HL-60 (cell line): ENCODE data around the gene TPX2.

Experiments
- DNase-seq, 2 experiments: peaks; one replicate each; pipeline ENCODE4 v3.0.0-alpha.2; 2010 to 2020; ENCODE audit warnings: low read depth in 1 of 2, low spot score in 1 of 2
- H3K27ac ChIP-seq: fragments of 250-450 bp; sonication (Bioruptor Pico); replicated peaks from 2 replicates; pipeline ENCODE4 v1.5.1; 2020; ENCODE audit warnings: mild to moderate bottlenecking, moderate library complexity
- H3K27me3 ChIP-seq: fragments of 250-450 bp; sonication (Bioruptor Pico); 2 replicates; pipeline ENCODE4 v1.5.1; 2021; ENCODE audit warnings: mild to moderate bottlenecking, moderate library complexity; ENCODE audit not compliant: insufficient read depth, poor library complexity, severe bottlenecking
- H3K4me3 ChIP-seq: replicated peaks from 2 replicates; pipeline ENCODE4 v1.5.1; 2011; ENCODE audit warnings: mild to moderate bottlenecking, control low read depth, low read length; ENCODE audit not compliant: insufficient read depth
- CTCF ChIP-seq: IDR thresholded peaks from one replicate; pipeline ENCODE4 v1.5.1; 2011; ENCODE audit warnings: low read length, control low read depth, inconsistent platforms; ENCODE audit not compliant: insufficient read depth
- GABPA ChIP-seq: IDR thresholded peaks from 2 replicates; pipeline ENCODE4 v1.6.1; 2012; ENCODE audit warnings: low read depth
- POLR2AphosphoS5 ChIP-seq: IDR thresholded peaks from 2 replicates; pipeline ENCODE4 v1.6.1; 2012; ENCODE audit warnings: low read depth
- SPI1 ChIP-seq: IDR thresholded peaks from 2 replicates; pipeline ENCODE4 v1.6.1; 2012; ENCODE audit warnings: low read depth, mild to moderate bottlenecking, borderline replicate concordance
- TF ChIP-seq, protein P1 (sequence below): IDR thresholded peaks from 2 replicates; pipeline ENCODE4 v1.6.1; 2012; ENCODE audit warnings: low read depth; ENCODE audit not compliant: insufficient replicate concordance

TPX2 gene

GRCh38 chr20:31708736-31709534 lies 30.2 kb upstream of the TPX2 start:
- TF ChIP-seq POLR2AphosphoS5 (no peak), SPI1 (no peak), GABPA (no peak), CTCF (no peak)
- TF ChIP-seq, protein P1, sequence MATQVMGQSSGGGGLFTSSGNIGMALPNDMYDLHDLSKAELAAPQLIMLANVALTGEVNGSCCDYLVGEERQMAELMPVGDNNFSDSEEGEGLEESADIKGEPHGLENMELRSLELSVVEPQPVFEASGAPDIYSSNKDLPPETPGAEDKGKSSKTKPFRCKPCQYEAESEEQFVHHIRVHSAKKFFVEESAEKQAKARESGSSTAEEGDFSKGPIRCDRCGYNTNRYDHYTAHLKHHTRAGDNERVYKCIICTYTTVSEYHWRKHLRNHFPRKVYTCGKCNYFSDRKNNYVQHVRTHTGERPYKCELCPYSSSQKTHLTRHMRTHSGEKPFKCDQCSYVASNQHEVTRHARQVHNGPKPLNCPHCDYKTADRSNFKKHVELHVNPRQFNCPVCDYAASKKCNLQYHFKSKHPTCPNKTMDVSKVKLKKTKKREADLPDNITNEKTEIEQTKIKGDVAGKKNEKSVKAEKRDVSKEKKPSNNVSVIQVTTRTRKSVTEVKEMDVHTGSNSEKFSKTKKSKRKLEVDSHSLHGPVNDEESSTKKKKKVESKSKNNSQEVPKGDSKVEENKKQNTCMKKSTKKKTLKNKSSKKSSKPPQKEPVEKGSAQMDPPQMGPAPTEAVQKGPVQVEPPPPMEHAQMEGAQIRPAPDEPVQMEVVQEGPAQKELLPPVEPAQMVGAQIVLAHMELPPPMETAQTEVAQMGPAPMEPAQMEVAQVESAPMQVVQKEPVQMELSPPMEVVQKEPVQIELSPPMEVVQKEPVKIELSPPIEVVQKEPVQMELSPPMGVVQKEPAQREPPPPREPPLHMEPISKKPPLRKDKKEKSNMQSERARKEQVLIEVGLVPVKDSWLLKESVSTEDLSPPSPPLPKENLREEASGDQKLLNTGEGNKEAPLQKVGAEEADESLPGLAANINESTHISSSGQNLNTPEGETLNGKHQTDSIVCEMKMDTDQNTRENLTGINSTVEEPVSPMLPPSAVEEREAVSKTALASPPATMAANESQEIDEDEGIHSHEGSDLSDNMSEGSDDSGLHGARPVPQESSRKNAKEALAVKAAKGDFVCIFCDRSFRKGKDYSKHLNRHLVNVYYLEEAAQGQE: no peak
- Histone ChIP-seq H3K27ac (peak overlapping the region; percentile 41), H3K27me3 (no peaks in the 10 kb centered on the region), H3K4me3 (no peak overlapping the region)
- DNase-seq: no peak

GRCh38 chr20:31709939-31710338 lies 29.2 kb upstream of the TPX2 start:
- no peak for DNase-seq
- H3K4me3 ChIP-seq: no peak overlapping the region
- H3K27me3 ChIP-seq: no peaks in the 10 kb centered on the region
- no peak for TF ChIP-seq SPI1
- no peak for TF ChIP-seq CTCF
- TF ChIP-seq, protein P1: no peak
- no peak for TF ChIP-seq GABPA
- TF ChIP-seq POLR2AphosphoS5: no peak
- no peak overlapping the region for H3K27ac ChIP-seq

DNA sequence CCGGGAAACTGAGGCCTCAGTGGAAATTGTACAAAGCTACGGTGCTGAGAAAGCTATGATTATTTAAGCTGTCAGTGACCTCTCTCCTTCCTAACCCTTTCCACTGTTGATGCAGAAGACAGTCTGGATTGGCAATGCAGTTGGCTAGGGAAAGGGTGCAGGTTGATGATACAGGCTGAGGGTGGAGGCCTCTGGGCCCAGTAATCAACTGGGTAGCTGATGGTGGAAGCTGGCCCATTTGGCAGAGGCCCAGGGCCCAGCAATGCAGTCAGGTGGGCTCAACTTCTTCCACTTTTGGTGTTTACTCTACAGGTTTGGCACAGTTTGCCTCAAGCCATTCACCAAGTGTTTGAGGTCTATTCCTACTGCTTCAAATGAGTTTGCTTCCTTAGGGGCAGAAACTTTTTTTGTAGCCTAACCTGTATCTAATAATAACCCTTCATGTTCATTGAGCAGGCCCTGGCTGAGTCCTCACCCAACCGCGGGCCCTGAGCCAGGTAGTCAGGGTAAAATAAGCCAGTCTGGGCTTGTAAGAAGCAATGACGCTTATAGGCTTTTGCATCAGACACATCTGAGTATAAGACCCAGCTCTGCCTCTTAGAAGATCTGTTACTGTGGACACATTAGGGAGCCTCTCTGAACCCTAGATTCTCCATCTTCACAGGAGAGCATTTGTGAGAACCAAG lies 28.5 kb upstream of the TPX2 start:
- DNase-seq: no peak

More for the DNA sequence above, 28.5 kb upstream of the TPX2 start:
- TF ChIP-seq SPI1 (no peak), POLR2AphosphoS5 (no peak)
- TF ChIP-seq, protein P1: no peak
- Histone ChIP-seq H3K27me3 (no peaks in the 10 kb centered on the region), H3K27ac (no peak overlapping the region), H3K4me3 (no peak overlapping the region)
